Inferior parietal cortex (tissue), 1 donor: ENCODE results near the gene AMER3.

Source experiments
- DNase-seq: peaks from one replicate; pipeline ENCODE4 v3.0.0-alpha.2; 2016; ENCODE audit errors: extremely low spot score

The AMER3 gene

GRCh38 chr2:130785466-130786055 lies 30.2 kb downstream of the AMER3 start:
- DNase-seq = no peak

- DNase-seq = no peak
Measured at GRCh38 chr2:130786076-130786475, 30.7 kb downstream of the AMER3 start.

- DNase-seq = no peak
Measured at GRCh38 chr2:130787841-130788240, 32.5 kb downstream of the AMER3 start.

GRCh38 chr2:130790312-130790711 lies 35.0 kb downstream of the AMER3 start:
- no peak for DNase-seq

GRCh38 chr2:130790804-130791616 lies 35.7 kb downstream of the AMER3 start:
- no peak for DNase-seq

- no peak for DNase-seq
Measured at GRCh38 chr2:130791617-130791939, 36.2 kb downstream of the AMER3 start.

GRCh38 chr2:130795431-130795830 lies 40.1 kb downstream of the AMER3 start:
- DNase-seq = no peak

GRCh38 chr2:130796290-130796689 lies 41.0 kb downstream of the AMER3 start:
- no peak for DNase-seq

GRCh38 chr2:130797493-130798435 lies 42.4 kb downstream of the AMER3 start:
- DNase-seq = peak; percentile 87

GRCh38 chr2:130798472-130799218 lies 43.3 kb downstream of the AMER3 start:
- no peak for DNase-seq

- no peak for DNase-seq
Measured at GRCh38 chr2:130799295-130799694, 44.0 kb downstream of the AMER3 start.

- no peak for DNase-seq
Measured at GRCh38 chr2:130805613-130806012, 50.3 kb downstream of the AMER3 start.

GRCh38 chr2:130806370-130806769 lies 51.0 kb downstream of the AMER3 start:
- DNase-seq = no peak

- no peak for DNase-seq
Measured at GRCh38 chr2:130807659-130808385, 52.5 kb downstream of the AMER3 start.

GRCh38 chr2:130808482-130809268 lies 53.3 kb downstream of the AMER3 start:
- no peak for DNase-seq

GRCh38 chr2:130810490-130810889 lies 55.1 kb downstream of the AMER3 start:
- no peak for DNase-seq

- DNase-seq = no peak
Measured at GRCh38 chr2:130813722-130814121, 58.4 kb downstream of the AMER3 start.

GRCh38 chr2:130814931-130815680 lies 59.8 kb downstream of the AMER3 start:
- no peak for DNase-seq
